Ammon's horn (tissue), 1 donor: ENCODE results near the gene HSDL2.
"Not testable (repeated sequence)": the region's sequence is repeated elsewhere in the genome, so short reads cannot be mapped to it uniquely, and the experiment has no call there.

Experiments used
- DNase-seq: peaks from one replicate; pipeline ENCODE4 v3.0.0-alpha.2; 2016; ENCODE audit warnings: low spot score

The HSDL2 gene

GRCh38 chr9:112380102-112380824 is at the start of gene HSDL2:
TSS of gene HSDL2 (plus strand) at chr9:112380108. CDS start at chr9:112380164, 56 bp downstream.
- DNase-seq: no peak

GRCh38 chr9:112331674-112331952 is 48.3 kb upstream of the HSDL2 start:
- DNase-seq: no peak

GRCh38 chr9:112332214-112332613 is 47.7 kb upstream of the HSDL2 start:
- DNase-seq: no peak

- DNase-seq: peak; percentile 56
Measured at GRCh38 chr9:112332674-112332976, 47.3 kb upstream of the HSDL2 start.

GRCh38 chr9:112332977-112333638 is 46.8 kb upstream of the HSDL2 start, which contains the start of gene PTBP3:
TSS of gene PTBP3 (minus strand) at chr9:112333619. CDS start at chr9:112297865, 35,754 bp downstream.
- no peak for DNase-seq

GRCh38 chr9:112333639-112334431 is 46.1 kb upstream of the HSDL2 start:
- DNase-seq: peak; percentile 93

- DNase-seq: no peak
Measured at GRCh38 chr9:112334432-112334841, 45.5 kb upstream of the HSDL2 start.

- no peak for DNase-seq
Measured at GRCh38 chr9:112337547-112337946, 42.4 kb upstream of the HSDL2 start.

- no peak for DNase-seq
Measured at GRCh38 chr9:112338561-112338960, 41.3 kb upstream of the HSDL2 start.

GRCh38 chr9:112339886-112340285 is 40.0 kb upstream of the HSDL2 start:
- no peak for DNase-seq

GRCh38 chr9:112341730-112342129 is 38.2 kb upstream of the HSDL2 start:
- no peak for DNase-seq

GRCh38 chr9:112348257-112349007 is 31.5 kb upstream of the HSDL2 start:
- DNase-seq: peak; percentile 86

- DNase-seq: no peak
Measured at GRCh38 chr9:112349008-112349333, 30.9 kb upstream of the HSDL2 start.

GRCh38 chr9:112351184-112351583 is 28.7 kb upstream of the HSDL2 start:
- no peak for DNase-seq

- DNase-seq: no peak
Measured at GRCh38 chr9:112352209-112352608, 27.7 kb upstream of the HSDL2 start.

- DNase-seq: no peak
Measured at GRCh38 chr9:112354081-112354743, 25.7 kb upstream of the HSDL2 start.

GRCh38 chr9:112355427-112355897 is 24.4 kb upstream of the HSDL2 start:
- no peak for DNase-seq

- DNase-seq: no peak
Measured at GRCh38 chr9:112360047-112360804, 19.7 kb upstream of the HSDL2 start.

GRCh38 chr9:112361601-112362000 is 18.3 kb upstream of the HSDL2 start:
- peak; percentile 35 for DNase-seq

GRCh38 chr9:112364761-112365160 is 15.1 kb upstream of the HSDL2 start:
- DNase-seq: no peak

GRCh38 chr9:112365257-112365656 is 14.7 kb upstream of the HSDL2 start:
- DNase-seq: not testable (repeated sequence)
